Keratinocyte (primary cell): ENCODE measurements around the gene TIMM22. TPM values are rescaled to one million over a fixed set of nuclear protein-coding genes. Genes with fewer than 3 reads are reported as not detected.

Experiments used
- DNase-seq: peaks from one replicate; pipeline ENCODE4 v3.0.0-alpha.2; 2011; ENCODE audit warnings: low read depth, missing footprints, low spot score
- FAIRE-seq: peaks from 2 replicates; lab custom pipeline; 2011; peaks lifted over from hg19 to GRCh38; lab: Jason Lieb, UNC
- H2AFZ ChIP-seq: 2 replicates; pipeline ENCODE4 v1.6.0; 2012; ENCODE audit warnings: low read length, control low read depth, inconsistent platforms; ENCODE audit not compliant: control insufficient read depth
- H3K27ac ChIP-seq: 2 replicates; pipeline ENCODE4 v1.5.1; 2011; ENCODE audit warnings: low read length; ENCODE audit not compliant: control insufficient read depth, insufficient read depth
- H3K27me3 ChIP-seq: 3 replicates; pipeline ENCODE4 v1.6.0; 2011; ENCODE audit warnings: low read length; ENCODE audit not compliant: control insufficient read depth, insufficient read depth; ENCODE audit errors: extremely low read depth
- H3K36me3 ChIP-seq, 2 experiments: 2 replicates in 1 of 2; 3 replicates in 1 of 2; pipeline ENCODE4 v1.5.1; 2011; ENCODE audit warnings: low read length in 2 of 2, mild to moderate bottlenecking in 1 of 2; ENCODE audit not compliant: control insufficient read depth in 2 of 2, insufficient read depth in 2 of 2; ENCODE audit errors: extremely low read depth in 1 of 2
- H3K4me1 ChIP-seq: 3 replicates; pipeline ENCODE4 v1.5.1; 2011; ENCODE audit warnings: low read length; ENCODE audit not compliant: control insufficient read depth, insufficient read depth; ENCODE audit errors: extremely low read depth
- H3K4me2 ChIP-seq: 3 replicates; pipeline ENCODE4 v1.6.0; 2011; ENCODE audit warnings: low read depth, low read length; ENCODE audit not compliant: control insufficient read depth, insufficient read depth; ENCODE audit errors: extremely low read depth
- H3K4me3 ChIP-seq, 3 experiments: fragments of 200-600 bp in 1 of 3; sonication (generic) in 1 of 3; 2 replicates in 2 of 3; 3 replicates in 1 of 3; pipeline ENCODE4 v1.5.1; 2011 to 2016; ENCODE audit warnings: low read length in 3 of 3, mild to moderate bottlenecking in 3 of 3, control low read depth in 2 of 3, inconsistent platforms in 1 of 3, low read depth in 1 of 3, mixed read lengths in 1 of 3, mixed run types in 1 of 3, moderate library complexity in 1 of 3; ENCODE audit not compliant: control insufficient read depth in 2 of 3, insufficient read depth in 2 of 3; ENCODE audit errors: extremely low read depth in 1 of 3
- H3K79me2 ChIP-seq: 2 replicates; pipeline ENCODE4 v1.6.0; 2012; ENCODE audit warnings: low read length; ENCODE audit not compliant: control insufficient read depth, insufficient read depth
- H3K9ac ChIP-seq: 3 replicates; pipeline ENCODE4 v1.6.0; 2011; ENCODE audit warnings: low read length; ENCODE audit not compliant: control insufficient read depth, insufficient read depth; ENCODE audit errors: extremely low read depth
- H3K9me1 ChIP-seq: 3 replicates; pipeline ENCODE4 v1.6.0; 2011; ENCODE audit warnings: low read length; ENCODE audit not compliant: control insufficient read depth, insufficient read depth; ENCODE audit errors: extremely low read depth
- H3K9me3 ChIP-seq: 2 replicates; pipeline ENCODE4 v1.5.1; 2012; ENCODE audit warnings: low read depth, low read length; ENCODE audit not compliant: control insufficient read depth
- H4K20me1 ChIP-seq: 3 replicates; pipeline ENCODE4 v1.6.0; 2011; ENCODE audit warnings: low read length; ENCODE audit not compliant: control insufficient read depth, insufficient read depth; ENCODE audit errors: extremely low read depth
- EZH2 ChIP-seq: IDR thresholded peaks from one replicate; pipeline ENCODE4 v1.6.1; 2012; ENCODE audit warnings: inconsistent platforms, mild to moderate bottlenecking, low read length, moderate library complexity
- dilution Hi-C: fragments of 300-500 bp; cut with MboI; formaldehyde crosslinking; loops from one replicate; pipeline ENCODE4 v1.7.0; 2020; ENCODE audit warnings: low sequenced_read_pairs; ENCODE audit not compliant: extremely low pct_ligation_motif_present
- polyA plus RNA-seq, 5 experiments: library from polyadenylated mRNA; depleted of rRNA in 3 of 5; stranded (reverse) in 3 of 5; stranded (forward) in 1 of 5; unstranded in 1 of 5; fragments of >200 nt; gene quantifications; 1 replicate in 1 of 5; 2 replicates in 3 of 5; 3 replicates in 1 of 5; pipeline versions ENCODE4 v1.2.1 to v1.2.3, GENCODE V29; 2011 to 2012; ENCODE audit warnings: missing spikeins in 2 of 5, low read depth in 1 of 5, low replicate concordance in 1 of 5
- TF ChIP-seq, protein P1 (sequence below), 3 experiments: IDR thresholded peaks in 1 of 3; conservative IDR thresholded peaks in 1 of 3; optimal IDR thresholded peaks in 1 of 3; 2 replicates in 2 of 3; 3 replicates in 1 of 3; pipeline versions ENCODE3 to v1.5.1; 2011; ENCODE audit warnings: low read length in 3 of 3, mild to moderate bottlenecking in 3 of 3, moderate library complexity in 2 of 3, control low read depth in 1 of 3, inconsistent platforms in 1 of 3; ENCODE audit not compliant: insufficient read depth in 2 of 3; ENCODE audit errors: extremely low read depth in 1 of 3

TIMM22 gene
- polyA plus RNA-seq, 1 donor (not counting 4 experiments of a cell fraction or from before 2014, with no cell fraction given): 14.4 TPM

DNA sequence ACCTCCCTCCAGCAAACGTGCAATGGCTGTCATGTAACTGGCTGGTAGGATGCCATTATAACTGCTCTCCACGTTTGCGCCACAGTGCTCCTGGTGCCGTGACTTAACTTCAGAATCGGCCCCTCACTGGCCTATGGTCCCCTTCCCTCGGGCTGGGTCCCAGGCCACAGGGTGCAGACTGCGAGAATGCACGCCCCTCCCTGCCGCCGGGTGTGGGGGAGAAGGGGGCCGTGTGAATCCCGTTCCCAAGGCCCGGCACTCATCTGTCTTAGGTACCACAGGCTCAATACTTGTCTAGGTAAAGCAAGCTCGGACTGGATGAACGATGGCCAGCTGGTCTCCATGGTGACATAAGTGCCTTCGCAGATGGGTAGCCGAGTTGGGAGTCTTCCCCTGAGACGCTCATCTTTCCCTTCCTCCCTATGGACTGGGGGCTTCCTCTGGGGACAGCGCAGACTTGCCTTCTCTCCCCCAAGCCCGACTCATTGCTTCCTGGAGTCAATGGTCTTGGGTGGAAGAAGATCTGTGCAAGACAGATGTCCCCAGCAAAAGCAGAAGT lies 37.8 kb downstream of the TIMM22 start:
- dilution Hi-C loops: no loop called here
- Histone ChIP-seq H2AFZ (no peak overlapping the region), H3K4me1 (no peaks in the 10 kb centered on the region), H4K20me1 (no peaks in the 10 kb centered on the region), H3K9me3 (no peaks in the 10 kb centered on the region), H3K9ac (no peak overlapping the region), H3K9me1 (no peaks in the 10 kb centered on the region), H3K79me2 (no peaks in the 10 kb centered on the region), H3K4me2 (no peak overlapping the region), H3K36me3 (no peaks in the 10 kb centered on the region), H3K27me3 (no peaks in the 10 kb centered on the region), H3K4me3 (no peak overlapping the region), H3K27ac (no peak overlapping the region)
- no peak for TF ChIP-seq EZH2
- TF ChIP-seq, protein P1, sequence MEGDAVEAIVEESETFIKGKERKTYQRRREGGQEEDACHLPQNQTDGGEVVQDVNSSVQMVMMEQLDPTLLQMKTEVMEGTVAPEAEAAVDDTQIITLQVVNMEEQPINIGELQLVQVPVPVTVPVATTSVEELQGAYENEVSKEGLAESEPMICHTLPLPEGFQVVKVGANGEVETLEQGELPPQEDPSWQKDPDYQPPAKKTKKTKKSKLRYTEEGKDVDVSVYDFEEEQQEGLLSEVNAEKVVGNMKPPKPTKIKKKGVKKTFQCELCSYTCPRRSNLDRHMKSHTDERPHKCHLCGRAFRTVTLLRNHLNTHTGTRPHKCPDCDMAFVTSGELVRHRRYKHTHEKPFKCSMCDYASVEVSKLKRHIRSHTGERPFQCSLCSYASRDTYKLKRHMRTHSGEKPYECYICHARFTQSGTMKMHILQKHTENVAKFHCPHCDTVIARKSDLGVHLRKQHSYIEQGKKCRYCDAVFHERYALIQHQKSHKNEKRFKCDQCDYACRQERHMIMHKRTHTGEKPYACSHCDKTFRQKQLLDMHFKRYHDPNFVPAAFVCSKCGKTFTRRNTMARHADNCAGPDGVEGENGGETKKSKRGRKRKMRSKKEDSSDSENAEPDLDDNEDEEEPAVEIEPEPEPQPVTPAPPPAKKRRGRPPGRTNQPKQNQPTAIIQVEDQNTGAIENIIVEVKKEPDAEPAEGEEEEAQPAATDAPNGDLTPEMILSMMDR (optimal IDR thresholded peaks at IDR 0.05 in 1 of 3, IDR thresholded peaks at IDR 0.05 in 1 of 3, conservative IDR thresholded peaks at IDR 0.05 in 1 of 3; ENCODE audit: extremely low read depth in 1 of 3, insufficient read depth in 2 of 3, low read length in 3 of 3): no peak
- FAIRE-seq (no peak), DNase-seq (no peak)

DNA sequence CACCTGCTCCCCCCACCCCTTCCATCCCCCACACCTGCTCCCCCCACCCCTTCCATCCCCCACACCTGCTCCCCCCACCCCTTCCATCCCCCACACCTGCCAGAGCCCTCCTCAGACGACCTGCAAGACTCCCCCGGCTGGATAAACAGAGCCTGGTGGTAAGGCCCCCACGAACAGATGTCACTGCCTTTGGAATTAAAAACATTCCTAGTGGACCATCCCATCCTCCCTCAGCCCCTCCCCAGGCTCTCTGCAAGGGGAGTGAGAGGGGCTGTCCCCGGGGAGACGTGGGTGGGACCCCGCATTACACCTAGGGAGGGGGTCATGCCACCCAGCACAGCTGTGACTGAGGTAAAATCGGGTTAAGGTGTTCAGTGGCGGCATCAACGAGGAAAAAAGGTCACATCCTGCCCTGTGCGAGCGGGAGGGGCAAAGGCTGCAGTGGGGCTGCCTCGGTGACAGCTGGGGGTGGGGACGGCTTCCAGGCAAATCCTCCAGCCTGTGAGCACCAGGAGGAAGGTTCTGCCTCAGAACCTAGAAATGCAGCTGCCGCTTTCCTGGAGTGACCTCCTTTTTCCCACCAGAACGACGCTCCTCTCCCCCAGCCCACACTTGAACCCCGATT lies 38.7 kb downstream of the TIMM22 start:
- no peaks in the 10 kb centered on the region for H4K20me1 ChIP-seq
- no peak overlapping the region for H3K9ac ChIP-seq
- H3K27ac ChIP-seq: no peak overlapping the region
- H3K27me3 ChIP-seq: no peaks in the 10 kb centered on the region
- no peaks in the 10 kb centered on the region for H3K9me1 ChIP-seq
- no peak for TF ChIP-seq EZH2
- TF ChIP-seq, protein P1 (optimal IDR thresholded peaks at IDR 0.05 in 1 of 3, IDR thresholded peaks at IDR 0.05 in 1 of 3, conservative IDR thresholded peaks at IDR 0.05 in 1 of 3; ENCODE audit: extremely low read depth in 1 of 3, insufficient read depth in 2 of 3, low read length in 3 of 3): no peak
- H3K79me2 ChIP-seq: no peaks in the 10 kb centered on the region
- H3K4me3 ChIP-seq: no peak overlapping the region
- no peak overlapping the region for H2AFZ ChIP-seq
- H3K36me3 ChIP-seq: peaks cover 0 to 3% of the 10 kb centered on the region in 2 experiments
- no peak overlapping the region for H3K4me2 ChIP-seq
- H3K9me3 ChIP-seq: no peaks in the 10 kb centered on the region
- no peak for DNase-seq
- no peaks in the 10 kb centered on the region for H3K4me1 ChIP-seq
- FAIRE-seq: no peak
- dilution Hi-C loops: no loop called here
